Activated T-helper 17 cell treated with anti-CD3 and anti-CD28 coated beads, Interleukin-2, amount 50 U/mL, for 72 hours (primary cell): ENCODE data around the gene SERINC5. TPM values are rescaled to one million over a fixed set of nuclear protein-coding genes. Genes with fewer than 3 reads are reported as not detected.
A peak's percentile ranks its signal among the peaks of the same experiment; 100 is the strongest.
"Not testable (repeated sequence)": the region's sequence is repeated elsewhere in the genome, so short reads cannot be mapped to it uniquely, and the experiment has no call there.

Source experiments
- ATAC-seq: fragments of 150-1000 bp; cut with Tn5 transposase; replicated peaks from 2 replicates; pipeline ENCODE4 v1.10.0; 2021; ENCODE audit warnings: mild to moderate bottlenecking, moderate library complexity
- H3K27ac Mint-ChIP-seq: one replicate; pipeline ENCODE4 v1.8.0; 2022; ENCODE audit warnings: mixed read lengths
- H3K27me3 Mint-ChIP-seq: one replicate; pipeline ENCODE4 v1.8.0; 2022; ENCODE audit warnings: mixed read lengths
- H3K36me3 Mint-ChIP-seq: one replicate; pipeline ENCODE4 v1.8.0; 2022; ENCODE audit warnings: low read depth, mild to moderate bottlenecking, mixed read lengths
- H3K4me1 Mint-ChIP-seq: one replicate; pipeline ENCODE4 v1.8.0; 2022; ENCODE audit warnings: mixed read lengths
- H3K4me3 Mint-ChIP-seq: one replicate; pipeline ENCODE4 v1.8.0; 2022; ENCODE audit warnings: mild to moderate bottlenecking, mixed read lengths
- H3K9me3 Mint-ChIP-seq: one replicate; pipeline ENCODE4 v1.8.0; 2022; ENCODE audit warnings: mixed read lengths
- total RNA-seq, 2 donors: library from RNA; stranded (reverse); gene quantifications; one replicate each; pipeline ENCODE4 v1.2.3, GENCODE V29; 2022

SERINC5 gene
- total RNA-seq, 2 donors from 2014 or later: 50.7 to 76.7 TPM

- peaks cover 34% of the 10 kb centered on the region for H3K4me1 Mint-ChIP-seq
- no peaks in the 10 kb centered on the region for H3K27me3 Mint-ChIP-seq
- no peak for ATAC-seq
- no peaks in the 10 kb centered on the region for H3K9me3 Mint-ChIP-seq
- H3K36me3 Mint-ChIP-seq: peaks cover 11% of the 10 kb centered on the region
- H3K27ac Mint-ChIP-seq: peak overlapping the region; percentile 80
- peak overlapping the region; percentile 71 for H3K4me3 Mint-ChIP-seq
Observed at GRCh38 chr5:80125022-80125961, 130.6 kb downstream of the SERINC5 start.

- ATAC-seq: no peak
- peaks cover 37% of the 10 kb centered on the region for H3K4me1 Mint-ChIP-seq
- peaks cover 11% of the 10 kb centered on the region for H3K36me3 Mint-ChIP-seq
- no peaks in the 10 kb centered on the region for H3K27me3 Mint-ChIP-seq
- peak overlapping the region; percentile 71 for H3K4me3 Mint-ChIP-seq
- no peak overlapping the region for H3K27ac Mint-ChIP-seq
- no peaks in the 10 kb centered on the region for H3K9me3 Mint-ChIP-seq
Observed at GRCh38 chr5:80124121-80124918, 131.5 kb downstream of the SERINC5 start.

DNA sequence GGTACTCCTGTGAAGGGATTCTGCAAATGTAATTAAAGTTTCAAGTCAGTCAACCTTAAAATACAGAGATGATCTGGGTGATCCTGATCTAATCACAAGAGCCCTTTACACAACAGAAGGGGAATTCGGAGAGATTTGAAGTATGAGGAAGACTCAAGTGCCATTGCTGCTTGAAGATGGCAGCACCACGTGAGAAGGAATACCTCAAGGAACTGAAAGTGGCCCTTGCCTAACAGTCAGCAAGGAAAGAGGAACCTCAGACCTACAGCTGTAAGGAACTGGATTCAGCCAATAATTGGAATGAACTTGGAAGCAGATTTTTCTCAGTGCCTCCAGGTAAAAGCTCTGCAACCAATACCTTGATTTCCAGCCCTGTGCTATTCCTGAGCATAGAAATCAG, 133.3 kb downstream of the SERINC5 start:
- Mint-ChIP-seq H3K4me3 (no peak overlapping the region), H3K4me1 (peaks cover 34% of the 10 kb centered on the region), H3K36me3 (peaks cover 11% of the 10 kb centered on the region), H3K27me3 (no peaks in the 10 kb centered on the region), H3K27ac (no peak overlapping the region), H3K9me3 (no peaks in the 10 kb centered on the region)
- ATAC-seq: no peak

DNA sequence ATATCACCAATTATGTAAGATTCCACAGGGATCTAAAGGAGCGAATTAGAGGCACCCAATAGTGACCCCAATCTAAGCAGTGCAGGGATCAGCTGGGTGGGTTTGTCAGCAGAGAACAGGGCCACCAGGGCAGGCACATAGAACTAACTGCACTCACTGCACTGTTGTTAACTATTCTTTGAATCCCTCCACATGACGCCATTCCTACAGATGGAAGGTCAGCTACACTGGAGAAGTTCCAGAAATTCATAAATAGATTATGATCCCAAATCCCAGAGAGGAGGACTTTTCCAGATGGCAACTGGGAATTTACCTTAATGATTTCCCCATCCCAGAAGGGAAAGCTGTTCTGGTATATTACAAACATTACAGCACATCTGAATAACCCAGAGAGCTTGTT, 136.5 kb downstream of the SERINC5 start:
- Mint-ChIP-seq H3K36me3 (peaks cover 1% of the 10 kb centered on the region), H3K27me3 (no peaks in the 10 kb centered on the region), H3K4me1 (peaks cover 22% of the 10 kb centered on the region), H3K9me3 (no peaks in the 10 kb centered on the region), H3K27ac (no peak overlapping the region), H3K4me3 (no peak overlapping the region)
- ATAC-seq: no peak

GRCh38 chr5:80117446-80117845, 138.4 kb downstream of the SERINC5 start:
- H3K27me3 Mint-ChIP-seq: no peaks in the 10 kb centered on the region
- peak; percentile 75 for ATAC-seq
- peaks cover 16% of the 10 kb centered on the region for H3K4me1 Mint-ChIP-seq
- peak overlapping the region; percentile 14 for H3K27ac Mint-ChIP-seq
- H3K36me3 Mint-ChIP-seq: peaks cover 7% of the 10 kb centered on the region
- no peaks in the 10 kb centered on the region for H3K9me3 Mint-ChIP-seq
- H3K4me3 Mint-ChIP-seq: no peak overlapping the region

DNA sequence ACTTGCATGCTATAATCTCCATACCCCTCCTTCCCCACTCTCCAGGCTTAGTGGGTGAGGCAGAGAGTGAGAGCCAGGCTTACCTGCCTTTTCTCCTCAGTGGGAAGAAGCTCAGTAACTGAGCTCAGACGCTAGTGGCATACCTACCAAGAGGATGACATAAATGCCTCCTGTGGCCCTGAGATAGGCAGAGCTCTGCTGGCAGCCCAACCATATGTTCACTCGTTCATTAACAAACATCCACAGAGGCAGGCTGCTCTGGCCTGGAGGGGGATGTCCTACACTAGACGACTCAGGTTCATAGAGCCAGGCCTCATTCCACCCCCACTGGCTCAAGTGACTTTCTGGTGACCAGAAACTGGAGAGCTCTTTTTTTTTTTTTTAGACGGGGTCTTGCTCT, 139.4 kb downstream of the SERINC5 start:
- no peak for ATAC-seq
- peaks cover 12% of the 10 kb centered on the region for H3K4me1 Mint-ChIP-seq
- no peaks in the 10 kb centered on the region for H3K27me3 Mint-ChIP-seq
- H3K27ac Mint-ChIP-seq: no peak overlapping the region
- H3K36me3 Mint-ChIP-seq: peaks cover 7% of the 10 kb centered on the region
- H3K9me3 Mint-ChIP-seq: no peaks in the 10 kb centered on the region
- H3K4me3 Mint-ChIP-seq: peak overlapping the region; percentile 26

DNA sequence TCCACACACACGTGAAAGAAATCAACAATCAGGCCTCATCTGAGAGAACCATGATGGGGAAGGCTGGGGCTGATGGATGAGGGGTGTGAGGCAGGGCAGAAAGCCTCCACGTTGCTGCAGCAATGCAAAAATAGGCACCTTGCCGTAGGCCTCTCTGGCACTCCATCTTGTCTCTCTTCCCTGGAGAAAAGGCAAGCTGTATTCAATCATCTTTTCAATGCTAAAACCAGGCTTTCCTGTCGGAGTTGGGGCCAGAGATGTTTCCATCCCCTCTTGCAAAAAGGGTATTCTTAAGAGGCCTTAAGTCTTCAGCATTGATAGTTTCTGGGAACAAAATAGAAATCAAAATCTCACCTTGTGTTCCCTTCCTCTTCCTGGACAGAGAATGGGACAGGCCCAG, 139.8 kb downstream of the SERINC5 start:
- Mint-ChIP-seq H3K4me3 (no peak overlapping the region), H3K9me3 (no peaks in the 10 kb centered on the region), H3K36me3 (peaks cover 7% of the 10 kb centered on the region), H3K27ac (peak overlapping the region; percentile 51), H3K4me1 (peaks cover 12% of the 10 kb centered on the region), H3K27me3 (no peaks in the 10 kb centered on the region)
- no peak for ATAC-seq

DNA sequence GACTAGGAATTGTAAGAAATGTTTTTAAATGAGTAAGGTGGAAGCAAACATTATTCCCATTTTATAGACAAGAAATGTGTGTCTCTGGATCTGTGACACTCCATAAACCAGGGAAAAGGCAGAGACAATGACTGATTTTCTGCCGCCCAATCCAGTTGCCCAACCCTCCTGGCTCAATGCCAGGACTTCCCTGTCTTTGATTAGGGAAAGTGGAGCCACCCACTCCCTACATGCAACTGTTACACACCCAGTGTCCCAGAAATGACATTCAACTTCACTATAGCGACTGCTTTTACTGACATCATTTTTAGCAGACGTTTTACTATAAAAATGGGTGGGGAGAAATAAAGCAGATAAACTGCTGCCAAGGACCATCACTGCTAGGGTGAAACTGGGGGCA, 141.0 kb downstream of the SERINC5 start:
- H3K27me3 Mint-ChIP-seq: no peaks in the 10 kb centered on the region
- peaks cover 8% of the 10 kb centered on the region for H3K4me1 Mint-ChIP-seq
- no peak for ATAC-seq
- H3K36me3 Mint-ChIP-seq: peaks cover 7% of the 10 kb centered on the region
- H3K4me3 Mint-ChIP-seq: no peak overlapping the region
- no peaks in the 10 kb centered on the region for H3K9me3 Mint-ChIP-seq
- no peak overlapping the region for H3K27ac Mint-ChIP-seq

DNA sequence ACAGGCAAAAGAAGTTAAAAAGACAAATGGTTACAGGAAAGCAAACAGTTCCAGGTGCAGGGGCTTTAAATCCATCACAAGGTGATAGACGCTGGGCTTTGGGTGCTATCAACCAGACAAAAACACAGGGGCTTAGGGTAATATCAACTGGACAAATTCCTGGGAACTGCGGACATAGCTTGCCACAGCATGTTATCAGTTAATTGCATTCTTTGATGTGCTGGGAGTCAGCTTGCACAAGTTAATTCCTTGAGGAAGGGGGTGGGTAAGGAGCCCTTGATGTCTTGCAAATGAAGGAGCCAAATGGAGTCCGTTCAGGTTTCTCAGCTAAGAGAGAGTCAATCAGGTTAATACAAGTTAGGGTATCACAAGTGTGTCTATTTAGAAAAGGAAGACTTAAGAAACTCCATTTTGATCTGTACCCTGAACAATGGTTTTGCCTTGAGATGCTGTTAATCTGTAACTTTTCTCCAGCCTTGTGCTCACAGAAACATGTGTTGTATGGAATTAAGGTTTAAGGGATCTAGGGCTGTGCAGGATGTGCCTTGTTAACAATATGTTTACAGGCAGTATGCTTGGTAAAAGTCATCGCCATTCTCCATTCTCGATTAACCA, 144.4 kb downstream of the SERINC5 start:
- H3K4me1 Mint-ChIP-seq, H3K36me3 Mint-ChIP-seq, H3K9me3 Mint-ChIP-seq, ATAC-seq, H3K4me3 Mint-ChIP-seq, H3K27me3 Mint-ChIP-seq: not testable (repeated sequence)
- peak overlapping the region; percentile 15 for H3K27ac Mint-ChIP-seq

DNA sequence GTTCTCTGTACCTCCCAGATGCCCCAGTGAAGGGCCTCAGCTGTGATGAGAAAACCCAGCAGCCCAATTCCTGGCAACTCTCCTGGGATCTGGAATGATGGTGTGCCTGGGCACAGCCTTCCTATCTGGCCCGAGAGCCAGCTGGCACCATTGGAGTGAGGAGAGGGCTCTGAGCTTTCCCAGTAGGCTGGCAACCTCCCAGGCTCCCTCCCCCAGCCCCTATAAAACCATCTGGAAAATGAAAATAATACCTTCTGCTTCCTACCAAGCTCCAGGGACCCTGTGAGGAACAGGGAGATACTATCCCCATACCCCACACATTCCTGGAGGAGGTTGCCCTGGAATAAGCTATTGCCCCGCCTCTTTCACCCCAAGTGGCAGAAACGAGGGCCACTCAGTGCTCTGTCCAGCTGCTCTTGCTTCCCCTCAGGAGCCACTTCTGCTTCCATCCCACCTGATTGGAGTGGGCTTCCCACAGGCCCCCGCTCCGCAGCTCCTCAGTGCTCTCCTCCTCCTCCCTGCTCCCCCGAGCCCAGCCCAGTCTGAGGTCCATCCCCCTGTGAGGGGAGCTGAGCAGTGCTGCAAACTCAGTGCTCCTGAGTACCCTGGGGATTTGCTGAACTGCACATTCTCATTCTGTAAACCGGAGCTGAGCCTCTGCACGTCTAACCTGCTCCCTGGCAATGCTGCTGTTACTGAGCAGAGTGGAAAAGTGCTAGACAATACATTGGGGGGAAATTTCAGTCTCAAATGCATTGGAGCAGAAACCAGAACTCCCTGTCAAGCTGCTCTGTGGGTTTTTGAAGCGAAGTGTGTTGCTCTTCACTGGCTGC, 146.0 kb downstream of the SERINC5 start:
- peak overlapping the region; percentile 50 for H3K27ac Mint-ChIP-seq

DNA sequence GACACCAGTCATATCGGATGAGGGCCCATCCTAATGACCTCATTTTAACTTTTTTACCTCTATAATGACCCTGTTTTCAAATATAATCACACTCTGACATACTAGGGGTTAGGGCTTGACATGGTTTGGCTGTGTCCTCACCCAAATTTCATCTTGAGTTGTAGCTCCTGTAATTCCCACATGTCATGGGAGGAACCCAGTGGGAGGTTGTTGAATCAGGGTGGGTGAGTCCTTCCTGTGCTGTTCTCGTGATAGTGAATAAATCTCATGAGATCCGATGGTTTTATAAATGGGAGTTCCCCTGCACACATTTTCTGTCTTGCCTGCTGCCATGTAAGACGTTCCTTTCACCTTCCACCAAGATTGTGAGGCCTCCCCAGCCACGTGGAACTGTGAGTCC, 148.9 kb downstream of the SERINC5 start:
- Mint-ChIP-seq H3K4me1 (peaks cover 17% of the 10 kb centered on the region), H3K27me3 (no peaks in the 10 kb centered on the region), H3K4me3 (no peak overlapping the region), H3K27ac (peak overlapping the region; percentile 8), H3K9me3 (no peaks in the 10 kb centered on the region), H3K36me3 (no peaks in the 10 kb centered on the region)
- no peak for ATAC-seq

More for the DNA sequence above, 146.0 kb downstream of the SERINC5 start:
- peaks cover 10% of the 10 kb centered on the region for H3K4me1 Mint-ChIP-seq
- H3K36me3 Mint-ChIP-seq: peaks cover 7% of the 10 kb centered on the region
- no peak overlapping the region for H3K4me3 Mint-ChIP-seq
- H3K9me3 Mint-ChIP-seq: no peaks in the 10 kb centered on the region
- no peak for ATAC-seq
- no peaks in the 10 kb centered on the region for H3K27me3 Mint-ChIP-seq

- no peaks in the 10 kb centered on the region for H3K27me3 Mint-ChIP-seq
- peak overlapping the region; percentile 51 for H3K27ac Mint-ChIP-seq
- peaks cover 18% of the 10 kb centered on the region for H3K4me1 Mint-ChIP-seq
- H3K36me3 Mint-ChIP-seq: no peaks in the 10 kb centered on the region
- ATAC-seq: no peak
- H3K4me3 Mint-ChIP-seq: no peak overlapping the region
- no peaks in the 10 kb centered on the region for H3K9me3 Mint-ChIP-seq
Observed at GRCh38 chr5:80105698-80106439, 150.0 kb downstream of the SERINC5 start.

GRCh38 chr5:80103371-80103770, 152.5 kb downstream of the SERINC5 start:
- Mint-ChIP-seq H3K27ac (no peak overlapping the region), H3K9me3 (no peaks in the 10 kb centered on the region), H3K36me3 (no peaks in the 10 kb centered on the region), H3K4me3 (no peak overlapping the region), H3K27me3 (no peaks in the 10 kb centered on the region), H3K4me1 (peaks cover 18% of the 10 kb centered on the region)
- ATAC-seq: no peak
